NCI-H2227 (cell line): Measurements from ENCODE around the gene RFNG.

Source experiments
- DNase-seq: peaks from one replicate; lab custom pipeline; 2025; ENCODE audit not compliant: unreplicated experiment; lab: John Stamatoyannopoulos, UW

The RFNG gene

GRCh38 chr17:82003411-82004381 is 47.9 kb downstream of the RFNG start:
- no peak for DNase-seq

- no peak for DNase-seq
These were observed 50.0 kb downstream of the RFNG start for GRCh38 chr17:82001571-82002056.

- no peak for DNase-seq
These were observed 50.6 kb downstream of the RFNG start for GRCh38 chr17:82000803-82001570.

GRCh38 chr17:81999976-82000802 is 51.4 kb downstream of the RFNG start:
- no peak for DNase-seq

GRCh38 chr17:81999587-81999975 is 52.0 kb downstream of the RFNG start:
- no peak for DNase-seq

GRCh38 chr17:81998691-81999438 is 52.7 kb downstream of the RFNG start:
- DNase-seq, result no peak

GRCh38 chr17:81998212-81998611 is 53.4 kb downstream of the RFNG start:
- no peak for DNase-seq
